ENCODE measurements around the gene SPATA6L.
"Not testable (repeated sequence)": the region's sequence is repeated elsewhere in the genome, so short reads cannot be mapped to it uniquely, and the experiment has no call there.

SPATA6L gene

DNA sequence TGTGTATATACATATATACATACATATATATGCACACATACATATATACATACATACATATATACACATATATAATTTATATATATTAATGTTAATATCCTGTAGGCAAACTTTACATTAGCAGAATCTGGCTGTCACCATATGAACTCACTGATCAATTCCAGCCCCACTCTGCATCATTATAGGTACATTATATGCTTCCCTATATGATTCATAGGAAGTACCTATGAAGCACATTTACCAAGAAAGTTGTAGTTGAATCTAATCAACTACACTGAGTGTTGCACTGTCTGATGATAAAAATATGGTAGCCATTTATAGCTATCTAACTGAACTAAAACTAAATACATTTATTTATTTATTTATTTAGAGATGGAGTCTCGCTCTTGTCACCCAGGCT, 5.5 kb upstream of the SPATA6L start:
- DNase-seq, result no peak

GRCh38 chr9:4670591-4670990, 4.3 kb upstream of the SPATA6L start:
- DNase-seq, result no peak

DNA sequence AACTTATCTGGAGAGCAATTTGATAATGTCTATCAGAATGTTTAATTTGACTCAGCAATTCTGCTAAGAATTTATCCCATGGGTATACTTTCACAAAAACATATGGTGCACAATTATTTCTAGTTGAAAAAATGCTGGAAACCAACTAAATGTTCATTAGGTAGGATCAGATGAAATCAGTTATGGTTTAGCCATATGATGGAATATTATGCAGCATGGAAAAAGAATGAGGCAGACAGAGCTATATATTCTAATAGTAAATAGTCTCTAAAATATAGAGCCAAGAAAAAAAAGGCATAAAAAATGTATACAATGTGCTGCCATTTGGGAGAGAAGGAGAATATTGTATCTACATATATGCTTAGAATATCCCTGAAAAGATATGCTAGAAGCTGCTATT, 3.6 kb upstream of the SPATA6L start:
- DNase-seq, result no peak

- DNase-seq, result no peak
Measured at GRCh38 chr9:4668604-4669003, 2.3 kb upstream of the SPATA6L start.

DNA sequence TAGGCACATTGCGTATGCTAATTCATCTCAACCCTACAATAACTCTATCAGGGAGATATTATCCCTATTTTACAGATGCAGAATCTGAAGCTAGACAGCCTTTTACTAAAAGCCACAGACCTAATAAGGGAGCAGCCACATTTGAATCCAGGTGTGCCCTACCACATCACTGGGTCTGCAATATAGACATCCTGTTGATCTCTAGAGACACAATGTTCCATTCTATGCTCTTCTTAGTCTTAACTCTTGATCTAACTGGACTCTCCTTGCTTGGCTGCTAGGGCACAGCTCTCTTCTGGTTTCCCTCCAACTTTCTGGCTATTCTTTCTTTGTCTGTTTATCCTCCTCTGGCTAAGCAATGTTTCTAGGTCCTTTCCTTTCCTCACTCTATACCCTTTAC, 1.4 kb upstream of the SPATA6L start:
- no peak for DNase-seq

- DNase-seq, result no peak
Measured at GRCh38 chr9:4665357-4665756, 923 bp downstream of the SPATA6L start.

GRCh38 chr9:4663956-4664355, 2.3 kb downstream of the SPATA6L start:
- no peak for DNase-seq

DNA sequence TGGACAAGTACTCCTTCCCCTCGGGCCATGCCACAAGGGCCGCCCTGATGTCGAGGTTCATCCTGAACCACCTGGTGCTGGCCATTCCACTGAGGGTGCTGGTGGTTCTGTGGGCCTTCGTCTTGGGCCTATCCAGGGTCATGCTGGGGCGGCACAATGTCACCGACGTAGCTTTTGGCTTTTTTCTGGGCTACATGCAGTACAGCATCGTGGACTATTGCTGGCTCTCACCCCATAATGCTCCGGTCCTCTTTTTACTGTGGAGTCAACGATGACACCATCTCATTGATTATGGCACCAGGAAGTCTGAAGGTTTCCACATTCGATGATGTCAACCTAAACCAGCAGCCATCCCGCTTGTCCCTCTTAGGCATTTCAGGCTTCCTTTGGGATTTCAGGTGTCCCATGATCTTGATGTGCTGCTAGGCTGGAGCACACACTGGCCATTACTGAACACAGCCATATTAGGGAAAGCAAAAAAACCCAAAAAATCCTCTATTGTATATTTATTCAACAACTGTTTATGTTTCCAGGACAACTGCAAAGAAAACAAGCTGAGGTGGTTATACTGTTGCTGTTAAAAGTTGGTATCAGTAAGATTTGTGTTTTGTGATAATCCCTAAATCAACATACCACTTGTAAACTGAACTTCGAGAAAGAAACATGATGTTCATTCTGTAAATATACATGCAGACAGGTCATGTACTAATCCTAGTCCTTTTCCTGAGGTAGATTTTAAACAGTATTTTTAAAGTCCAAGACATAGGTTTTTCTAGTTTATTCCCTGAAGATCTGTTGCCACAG, 3.1 kb downstream of the SPATA6L start:
- DNase-seq, result no peak

- peak; percentile 86 for DNase-seq
Measured at GRCh38 chr9:4662108-4662988, 3.9 kb downstream of the SPATA6L start, which contains the start of gene PLPP6. TSS of gene PLPP6 (plus strand) at chr9:4662294. CDS start at chr9:4662376, 82 bp downstream.

- no peak for DNase-seq
Measured at GRCh38 chr9:4661611-4662010, 4.7 kb downstream of the SPATA6L start.

GRCh38 chr9:4661165-4661564, 5.1 kb downstream of the SPATA6L start:
- DNase-seq, result no peak

DNA sequence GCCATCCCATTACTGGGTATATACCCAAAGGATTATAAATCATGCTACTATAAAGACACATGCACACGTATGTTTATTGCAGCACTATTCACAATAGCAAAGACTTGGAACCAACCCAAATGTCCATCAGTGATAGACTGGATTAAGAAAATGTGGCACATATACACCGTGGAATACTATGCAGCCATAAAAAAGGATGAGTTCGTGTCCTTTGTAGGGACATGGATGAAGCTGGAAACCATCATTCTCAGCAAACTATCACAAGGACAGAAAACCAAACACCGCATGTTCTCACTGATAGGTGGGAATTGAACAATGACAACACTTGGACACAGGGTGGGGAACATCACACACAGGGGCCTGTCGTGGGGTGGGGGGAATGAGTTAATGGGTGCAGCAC, 5.6 kb downstream of the SPATA6L start:
- not testable (repeated sequence) for DNase-seq

DNA sequence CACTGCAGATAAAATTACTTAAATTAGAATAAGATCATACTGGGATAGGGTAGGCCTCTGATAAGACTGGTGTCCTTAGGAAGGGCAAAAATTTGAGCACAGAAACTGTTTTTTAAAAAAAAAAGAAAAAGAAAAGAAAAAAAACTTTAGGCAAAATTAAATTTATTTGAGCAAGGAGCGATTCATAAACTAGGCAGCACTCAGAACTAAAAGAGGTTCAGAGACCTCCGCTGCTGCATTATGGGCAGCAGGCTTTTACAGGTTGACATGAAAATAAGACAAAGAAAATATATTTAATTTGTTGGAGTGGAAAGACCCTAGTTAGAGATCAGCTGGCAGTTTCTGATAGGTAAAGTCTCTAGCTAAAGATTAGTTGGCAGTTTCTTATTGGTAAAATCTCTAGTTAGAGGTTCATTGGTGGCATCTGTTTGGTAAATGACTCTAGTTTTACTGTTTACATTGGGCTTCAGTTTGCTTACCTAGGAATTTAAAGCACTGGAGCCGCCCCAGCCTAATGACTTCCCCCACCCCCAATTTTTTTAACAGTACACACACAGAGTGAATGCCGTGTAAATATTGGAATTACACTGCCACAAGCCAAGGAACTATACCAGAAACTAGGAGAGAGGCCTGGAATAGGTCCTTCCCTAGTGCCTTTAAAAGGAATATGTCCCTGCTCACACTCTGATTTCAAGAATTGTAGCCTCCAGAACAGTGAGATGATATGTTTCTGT, 8.7 kb downstream of the SPATA6L start:
- DNase-seq, result no peak

GRCh38 chr9:4656621-4657020, 9.7 kb downstream of the SPATA6L start:
- no peak for DNase-seq

- DNase-seq, result not testable (repeated sequence)
Measured at GRCh38 chr9:4656196-4656595, 10.1 kb downstream of the SPATA6L start.

DNA sequence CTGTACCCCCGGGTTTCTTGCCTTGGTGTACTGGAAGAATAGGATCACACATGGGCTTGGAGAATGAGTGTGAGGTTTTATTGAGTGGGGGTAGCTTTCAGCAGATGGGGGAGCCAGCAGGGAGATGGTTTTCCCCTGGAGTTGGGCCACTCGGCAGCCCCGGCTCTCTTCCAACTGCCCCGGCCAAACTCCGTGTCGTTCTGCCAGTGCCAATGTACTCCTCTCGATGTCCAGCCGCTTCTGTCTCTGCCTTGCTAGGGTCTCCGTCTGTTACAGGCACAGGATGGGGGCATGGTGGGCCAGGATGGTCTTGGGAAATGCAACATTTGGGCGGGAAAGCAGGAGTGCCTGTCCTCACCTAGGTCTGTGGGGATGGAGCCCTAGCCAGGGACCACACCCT, 11.7 kb downstream of the SPATA6L start:
- DNase-seq, result no peak

GRCh38 chr9:4654084-4654483, 12.2 kb downstream of the SPATA6L start:
- DNase-seq, result no peak

- DNase-seq, result no peak
Measured at GRCh38 chr9:4642351-4642750, 23.9 kb downstream of the SPATA6L start.

DNA sequence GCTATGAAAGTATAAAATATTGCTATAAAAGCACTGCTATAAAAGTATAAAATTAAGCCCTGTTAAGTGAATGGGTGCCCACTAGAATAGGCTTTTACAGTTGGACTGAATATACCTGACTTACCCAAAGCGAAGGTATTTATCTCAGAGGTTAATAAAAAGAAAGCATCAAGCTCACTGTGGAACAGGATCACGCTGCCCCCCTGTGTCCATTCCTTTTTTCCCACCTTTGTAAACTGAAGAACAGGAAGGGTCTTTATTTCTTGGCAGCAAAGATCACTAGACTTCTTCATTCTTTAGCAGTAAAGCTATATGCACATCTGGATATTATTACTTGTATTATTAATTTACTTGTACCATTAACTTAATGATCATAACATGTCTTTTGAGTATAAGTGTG, 26.3 kb downstream of the SPATA6L start:
- no peak for DNase-seq

DNA sequence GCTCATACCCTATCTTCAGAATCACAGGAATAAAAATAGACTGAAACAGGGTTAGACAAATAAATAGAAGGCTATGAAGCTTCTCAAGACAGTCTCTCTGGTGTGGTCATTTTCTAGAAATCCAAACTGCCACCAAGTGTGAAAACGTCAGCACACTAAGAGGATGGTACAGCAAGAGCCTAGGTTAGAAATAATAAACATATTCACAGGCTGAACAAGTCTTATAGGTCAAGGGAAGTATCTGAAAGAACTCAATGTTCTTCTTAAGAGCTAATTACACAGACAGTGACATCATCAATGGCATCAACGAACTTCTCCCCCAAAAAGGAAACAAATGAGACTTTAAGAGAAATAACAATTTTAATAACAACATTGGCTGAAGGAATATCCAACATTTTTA, 26.9 kb downstream of the SPATA6L start:
- DNase-seq, result no peak

DNA sequence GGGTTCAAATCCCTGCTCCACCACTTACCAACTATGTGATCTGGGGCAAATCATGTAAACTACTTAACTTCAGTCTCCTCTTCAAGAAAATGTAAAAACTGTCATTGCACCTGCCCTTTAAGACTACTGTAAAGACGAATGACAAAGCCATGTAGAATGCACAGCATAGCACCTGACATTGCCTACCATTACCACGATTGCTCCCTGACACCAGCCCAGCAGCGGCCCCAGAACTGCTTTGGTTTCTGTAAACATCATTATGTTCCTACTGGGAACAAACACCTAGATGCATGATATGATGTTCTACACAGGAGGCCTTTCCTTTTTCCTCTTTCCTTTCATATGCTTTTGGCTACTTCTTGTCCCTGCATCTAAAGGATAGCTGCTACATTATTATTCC, 27.3 kb downstream of the SPATA6L start:
- no peak for DNase-seq

GRCh38 chr9:4630836-4631235, 35.4 kb downstream of the SPATA6L start:
- DNase-seq, result no peak

DNA sequence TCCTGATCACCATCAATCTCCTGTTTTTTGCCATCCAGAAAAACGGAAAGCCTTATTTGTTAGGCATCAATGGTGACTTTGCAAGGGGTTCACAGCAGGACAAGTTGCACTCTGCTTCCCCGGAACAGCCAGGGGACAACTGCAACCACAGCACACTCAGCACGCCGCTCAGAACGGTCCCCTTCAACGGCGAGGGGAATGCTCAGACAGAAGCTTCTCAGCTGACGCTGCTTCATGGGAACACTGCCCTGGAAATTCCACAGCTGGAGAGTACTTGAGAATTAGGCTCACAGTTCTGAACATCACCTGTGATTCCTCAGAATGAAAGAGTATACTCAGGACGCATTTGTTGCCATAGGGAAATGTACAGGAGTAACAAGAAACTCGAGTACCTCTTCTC, 44.3 kb downstream of the SPATA6L start:
- no peak for DNase-seq
